Small intestine (tissue), 7 donors: ENCODE results near the gene JPH3. TPM values are rescaled to one million over a fixed set of nuclear protein-coding genes. Genes with fewer than 3 reads are reported as not detected.

Experiments used
- DNase-seq, 2 donors: peaks; one replicate each; pipeline versions ENCODE4 v3.0.0 to v3.0.0-alpha.2; 2013
- FAIRE-seq: peaks from 2 replicates; lab custom pipeline; 2012; peaks lifted over from hg19 to GRCh38; lab: Jason Lieb, UNC
- H3K27ac ChIP-seq, 3 donors: one replicate each; pipeline ENCODE4 v1.5.1; 2013; ENCODE audit warnings: low read length in 2 of 3, mild to moderate bottlenecking in 2 of 3, control low read depth in 1 of 3, inconsistent platforms in 1 of 3, low read depth in 1 of 3, moderate library complexity in 1 of 3
- H3K27me3 ChIP-seq, 3 donors: one replicate each; pipeline ENCODE4 v1.6.1; 2013; ENCODE audit warnings: low read length in 3 of 3, inconsistent platforms in 1 of 3; ENCODE audit not compliant: control insufficient read depth in 3 of 3, insufficient read depth in 3 of 3
- H3K36me3 ChIP-seq, 3 donors: one replicate each; pipeline ENCODE4 v1.6.1; 2013; ENCODE audit warnings: low read length in 3 of 3, inconsistent platforms in 1 of 3, low read depth in 1 of 3, mild to moderate bottlenecking in 1 of 3, moderate library complexity in 1 of 3; ENCODE audit not compliant: control insufficient read depth in 3 of 3, insufficient read depth in 2 of 3
- H3K4me1 ChIP-seq, 3 donors: one replicate each; pipeline ENCODE4 v1.6.1; 2013; ENCODE audit warnings: low read length in 2 of 3, inconsistent platforms in 1 of 3, low read depth in 1 of 3, mild to moderate bottlenecking in 1 of 3, moderate library complexity in 1 of 3; ENCODE audit not compliant: control insufficient read depth in 3 of 3, insufficient read depth in 2 of 3
- H3K4me3 ChIP-seq, 3 donors: one replicate each; pipeline ENCODE4 v1.5.1; 2013; ENCODE audit warnings: low read length in 3 of 3, control low read depth in 1 of 3, inconsistent platforms in 1 of 3, low read depth in 1 of 3, mild to moderate bottlenecking in 1 of 3, moderate library complexity in 1 of 3
- H3K9me3 ChIP-seq, 2 donors: one replicate each; pipeline ENCODE4 v1.6.1; 2013; ENCODE audit warnings: low read depth in 1 of 2, low read length in 1 of 2; ENCODE audit not compliant: control insufficient read depth in 2 of 2, insufficient read depth in 1 of 2
- WGBS, 3 donors: extraction: QIAGEN DNeasy Blood & Tissue Kit; methylation state at CpG; one replicate each; pipeline ENCODE4 v1.1.7; 2013; 5-methylcytosine and 5-hydroxymethylcytosine counted together
- polyA plus RNA-seq, 4 donors: library from polyadenylated mRNA; stranded (reverse) in 3 of 4; unstranded in 1 of 4; fragments of 200-250 nt in 3 of 4; fragments of 120-200 nt in 1 of 4; gene quantifications; one replicate each; pipeline versions ENCODE4 v1.2.1 to v1.2.3, GENCODE V29; 2013
- donor health status: healthy with polysubstance abuse.
- donor health status: control.
- donor health status: control.
- donor health status: Bipolar disorder and iron deficiency.
- donor health status: healthy.

JPH3 gene
- polyA plus RNA-seq, 4 donors: 0.22 to 2.4 TPM; not detected in 2

GRCh38 chr16:87642491-87642890 is 40.2 kb downstream of the JPH3 start:
- no peaks in the 10 kb centered on the region for H3K9me3 ChIP-seq
- peaks cover 0 to 2% (median 0%) of the 10 kb centered on the region in 3 donors for H3K27me3 ChIP-seq
- 70 to 81% (median 74%) methylated on average over 19 of the region's 19 CpGs for WGBS, 3 donors
- H3K27ac ChIP-seq: no peak overlapping the region
- H3K4me3 ChIP-seq: no peak overlapping the region
- FAIRE-seq: no peak
- H3K36me3 ChIP-seq: no peaks in the 10 kb centered on the region
- DNase-seq: no peak
- no peaks in the 10 kb centered on the region for H3K4me1 ChIP-seq

- Histone ChIP-seq H3K4me1 (no peaks in the 10 kb centered on the region), H3K27ac (no peak overlapping the region), H3K36me3 (no peaks in the 10 kb centered on the region), H3K27me3 (peaks cover 0 to 2% (median 0%) of the 10 kb centered on the region in 3 donors), H3K9me3 (no peaks in the 10 kb centered on the region), H3K4me3 (no peak overlapping the region)
- FAIRE-seq (no peak), DNase-seq (no peak)
- WGBS, 3 donors: 95 to 97% (median 96%) methylated on average over 35 of the region's 35 CpGs
Measured at GRCh38 chr16:87644186-87644585, 41.9 kb downstream of the JPH3 start.

GRCh38 chr16:87644596-87644995 is 42.3 kb downstream of the JPH3 start:
- no peak for FAIRE-seq
- Histone ChIP-seq H3K36me3 (no peaks in the 10 kb centered on the region), H3K9me3 (no peaks in the 10 kb centered on the region), H3K4me1 (no peaks in the 10 kb centered on the region), H3K4me3 (no peak overlapping the region), H3K27me3 (peaks cover 0 to 2% (median 2%) of the 10 kb centered on the region in 3 donors), H3K27ac (no peak overlapping the region)
- WGBS, 3 donors: 96 to 98% (median 97%) methylated on average over 39 to 44 of the region's 44 CpGs
- no peak for DNase-seq

- Histone ChIP-seq H3K4me1 (no peaks in the 10 kb centered on the region), H3K9me3 (no peaks in the 10 kb centered on the region), H3K36me3 (no peaks in the 10 kb centered on the region), H3K27ac (no peak overlapping the region), H3K4me3 (no peak overlapping the region), H3K27me3 (peaks cover 0 to 4% (median 2%) of the 10 kb centered on the region in 3 donors)
- peak in 1 of 2 donors; percentile 52 for DNase-seq
- no peak for FAIRE-seq
- 30 to 69% (median 39%) methylated on average over 9 of the region's 9 CpGs for WGBS, 3 donors
Measured at GRCh38 chr16:87645802-87646201, 43.5 kb downstream of the JPH3 start.

GRCh38 chr16:87647431-87648185 is 45.3 kb downstream of the JPH3 start:
- no peaks in the 10 kb centered on the region for H3K9me3 ChIP-seq
- no peak overlapping the region for H3K27ac ChIP-seq
- no peak for FAIRE-seq

GRCh38 chr16:87648236-87648635 is 45.9 kb downstream of the JPH3 start:
- no peak overlapping the region for H3K27ac ChIP-seq
- FAIRE-seq: no peak
- 42 to 47% (median 45%) methylated on average over 23 of the region's 23 CpGs for WGBS, 3 donors
- H3K9me3 ChIP-seq: no peaks in the 10 kb centered on the region
- H3K27me3 ChIP-seq: peaks cover 0 to 4% (median 2%) of the 10 kb centered on the region in 3 donors
- no peak for DNase-seq
- no peaks in the 10 kb centered on the region for H3K36me3 ChIP-seq
- no peak overlapping the region for H3K4me3 ChIP-seq
- H3K4me1 ChIP-seq: no peaks in the 10 kb centered on the region

More at GRCh38 chr16:87647431-87648185, 45.3 kb downstream of the JPH3 start:
- no peak for DNase-seq
- Histone ChIP-seq H3K27me3 (peaks cover 0 to 4% (median 2%) of the 10 kb centered on the region in 3 donors), H3K36me3 (no peaks in the 10 kb centered on the region), H3K4me3 (no peak overlapping the region), H3K4me1 (no peaks in the 10 kb centered on the region)
- WGBS, 3 donors: 85 to 86% (median 86%) methylated on average over 33 of the region's 33 CpGs

- 44 to 73% (median 52%) methylated on average over 27 to 29 of the region's 29 CpGs for WGBS, 3 donors
- Histone ChIP-seq H3K4me1 (no peaks in the 10 kb centered on the region), H3K4me3 (no peak overlapping the region), H3K36me3 (no peaks in the 10 kb centered on the region), H3K9me3 (no peaks in the 10 kb centered on the region), H3K27ac (no peak overlapping the region), H3K27me3 (peaks cover 0 to 4% (median 2%) of the 10 kb centered on the region in 3 donors)
- FAIRE-seq: no peak
- no peak for DNase-seq
Measured at GRCh38 chr16:87648698-87649487, 46.6 kb downstream of the JPH3 start.

GRCh38 chr16:87652386-87652785 is 50.1 kb downstream of the JPH3 start:
- Histone ChIP-seq H3K27me3 (peaks cover 0 to 4% (median 0%) of the 10 kb centered on the region in 3 donors), H3K36me3 (no peaks in the 10 kb centered on the region), H3K27ac (no peak overlapping the region), H3K4me1 (no peaks in the 10 kb centered on the region), H3K4me3 (no peak overlapping the region), H3K9me3 (no peaks in the 10 kb centered on the region)
- 94% methylated on average over 17 of the region's 17 CpGs for WGBS, 3 donors
- DNase-seq: no peak
- no peak for FAIRE-seq
